ENCODE results near the gene TMED8. TPM values are rescaled to one million over a fixed set of nuclear protein-coding genes. Genes with fewer than 3 reads are reported as not detected.
A peak's percentile ranks its signal among the peaks of the same experiment; 100 is the strongest.

Gene TMED8
- total RNA-seq (ENCODE audit: unreplicated experiment): 9.9 TPM
- long read RNA-seq, full-length matches to known transcripts: 1 of 1 reads
- long read RNA-seq, partial matches to known transcripts: 0 of 1 reads
- long read RNA-seq, other reads (novel, unspliced or antisense): 0 of 1 reads

GRCh38 chr14:77376771-77377501, at the start of gene TMED8, which contains the start of gene SAMD15:
TMED8 (minus strand) TSS chr14:77377094; CDS start chr14:77377053, 41 bp downstream.
SAMD15 (plus strand) TSS chr14:77377379; CDS start chr14:77377419, 40 bp downstream.
- H3K9me3 Mint-ChIP-seq (ENCODE audit: unreplicated experiment): no peaks in the 10 kb centered on the region
- H3K4me1 Mint-ChIP-seq (ENCODE audit: unreplicated experiment): peaks cover 12% of the 10 kb centered on the region
- H3K4me3 Mint-ChIP-seq (ENCODE audit: unreplicated experiment): peak within 1 kb of the TSS; percentile 89
- H3K36me3 Mint-ChIP-seq (ENCODE audit: low read depth, unreplicated experiment): no peaks in the 10 kb centered on the region
- peak; percentile 92 for DNase-seq (ENCODE audit: low spot score)
- peak within 1 kb of the TSS; percentile 85 for H3K27ac Mint-ChIP-seq (ENCODE audit: unreplicated experiment)
- no peak for TF ChIP-seq CTCF (IDR thresholded peaks at IDR 0.05; ENCODE audit: unreplicated experiment)
- H3K27me3 Mint-ChIP-seq (ENCODE audit: unreplicated experiment): peaks cover 5% of the 10 kb centered on the region

- Mint-ChIP-seq H3K4me1 (ENCODE audit: unreplicated experiment) (no peaks in the 10 kb centered on the region), H3K27me3 (ENCODE audit: unreplicated experiment) (no peaks in the 10 kb centered on the region), H3K27ac (ENCODE audit: unreplicated experiment) (no peak overlapping the region), H3K9me3 (ENCODE audit: unreplicated experiment) (no peaks in the 10 kb centered on the region), H3K36me3 (ENCODE audit: low read depth, unreplicated experiment) (peaks cover 64% of the 10 kb centered on the region), H3K4me3 (ENCODE audit: unreplicated experiment) (no peak overlapping the region)
- DNase-seq (ENCODE audit: low spot score): no peak
- TF ChIP-seq CTCF (IDR thresholded peaks at IDR 0.05; ENCODE audit: unreplicated experiment): no peak
Measured at GRCh38 chr14:77426396-77426795, 49.5 kb upstream of the TMED8 start.

- no peaks in the 10 kb centered on the region for H3K4me1 Mint-ChIP-seq (ENCODE audit: unreplicated experiment)
- H3K4me3 Mint-ChIP-seq (ENCODE audit: unreplicated experiment): no peak overlapping the region
- TF ChIP-seq CTCF (IDR thresholded peaks at IDR 0.05; ENCODE audit: unreplicated experiment): no peak
- no peak overlapping the region for H3K27ac Mint-ChIP-seq (ENCODE audit: unreplicated experiment)
- H3K36me3 Mint-ChIP-seq (ENCODE audit: low read depth, unreplicated experiment): peaks cover 65% of the 10 kb centered on the region
- no peaks in the 10 kb centered on the region for H3K27me3 Mint-ChIP-seq (ENCODE audit: unreplicated experiment)
- no peaks in the 10 kb centered on the region for H3K9me3 Mint-ChIP-seq (ENCODE audit: unreplicated experiment)
- no peak for DNase-seq (ENCODE audit: low spot score)
Measured at GRCh38 chr14:77424862-77425261, 48.0 kb upstream of the TMED8 start.

GRCh38 chr14:77423423-77423822, 46.5 kb upstream of the TMED8 start, which contains the start of gene NOXRED1:
NOXRED1 (minus strand) TSS chr14:77423523; CDS start chr14:77422889, 634 bp downstream.
- no peak for TF ChIP-seq CTCF (IDR thresholded peaks at IDR 0.05; ENCODE audit: unreplicated experiment)
- Mint-ChIP-seq H3K9me3 (ENCODE audit: unreplicated experiment) (no peaks in the 10 kb centered on the region), H3K4me3 (ENCODE audit: unreplicated experiment) (peak within 1 kb of the TSS; percentile 47), H3K27ac (ENCODE audit: unreplicated experiment) (no peak within 1 kb of the TSS), H3K36me3 (ENCODE audit: low read depth, unreplicated experiment) (peaks cover 60% of the 10 kb centered on the region), H3K27me3 (ENCODE audit: unreplicated experiment) (no peaks in the 10 kb centered on the region), H3K4me1 (ENCODE audit: unreplicated experiment) (no peaks in the 10 kb centered on the region)
- DNase-seq (ENCODE audit: low spot score): no peak

GRCh38 chr14:77421201-77421600, 44.3 kb upstream of the TMED8 start:
- H3K4me1 Mint-ChIP-seq (ENCODE audit: unreplicated experiment): no peaks in the 10 kb centered on the region
- no peaks in the 10 kb centered on the region for H3K27me3 Mint-ChIP-seq (ENCODE audit: unreplicated experiment)
- H3K27ac Mint-ChIP-seq (ENCODE audit: unreplicated experiment): no peak overlapping the region
- DNase-seq (ENCODE audit: low spot score): no peak
- H3K36me3 Mint-ChIP-seq (ENCODE audit: low read depth, unreplicated experiment): peaks cover 38% of the 10 kb centered on the region
- H3K9me3 Mint-ChIP-seq (ENCODE audit: unreplicated experiment): no peaks in the 10 kb centered on the region
- no peak overlapping the region for H3K4me3 Mint-ChIP-seq (ENCODE audit: unreplicated experiment)
- no peak for TF ChIP-seq CTCF (IDR thresholded peaks at IDR 0.05; ENCODE audit: unreplicated experiment)

Data from endothelial cell (in vitro differentiated cells).